GM12878 (cell line): ENCODE measurements around the gene ZDHHC18. TPM values are rescaled to one million over a fixed set of nuclear protein-coding genes. Genes with fewer than 3 reads are reported as not detected.

ENCODE experiments used
- ATAC-seq: fragments of 200-7000 bp; cut with Tn5 transposase; 3 replicates; pipeline ENCODE4 v1.9.1; 2020; ENCODE audit warnings: mild to moderate bottlenecking, moderate library complexity
- BruUV-seq: library from RNA; stranded (reverse); fragments of 400-500 nt; replicated peaks from 2 replicates; lab custom pipeline; 2021; lab: Mats Ljungman, UMichigan
- CTCF ChIA-PET: fragments of 300-600 bp; sonication (Branson Sonifier 250); formaldehyde crosslinking; extraction: SDS; loops from one replicate; lab custom pipeline; 2021; ENCODE audit warnings: inconsistent platforms; lab: Yijun Ruan, JAX
- POLR2A ChIA-PET: fragments of 350-600 bp; formaldehyde crosslinking; extraction: SDS; loops from one replicate; lab custom pipeline; 2021; ENCODE audit warnings: inconsistent platforms; lab: Charles Lee
- RAD21 ChIA-PET: fragments of 300-600 bp; sonication (Branson Sonifier 250); formaldehyde crosslinking; loops from one replicate; lab custom pipeline; 2023; ENCODE audit warnings: antibody characterized with exemption; ENCODE audit not compliant: unreplicated experiment; lab: Charles Lee
- SMC1A ChIA-PET: fragments of 300-600 bp; sonication (Branson Sonifier 250); formaldehyde crosslinking; loops from one replicate; lab custom pipeline; 2023; ENCODE audit not compliant: unreplicated experiment, uncharacterized antibody; lab: Charles Lee
- DNase-seq: peaks from one replicate; pipeline ENCODE4 v3.0.0-alpha.2; 2011; ENCODE audit warnings: low read depth, low spot score
- FAIRE-seq: peaks from 3 replicates; lab custom pipeline; 2011; peaks lifted over from hg19 to GRCh38; lab: Jason Lieb, UNC
- H2AFZ ChIP-seq: 2 replicates; pipeline ENCODE4 v1.6.0; 2011; ENCODE audit warnings: low read depth, low read length, control low read depth; ENCODE audit not compliant: control insufficient read depth
- H3K27ac ChIP-seq: 2 replicates; pipeline ENCODE4 v1.5.1; 2011; ENCODE audit warnings: control low read depth; ENCODE audit not compliant: control insufficient read depth, insufficient read depth
- H3K27me3 ChIP-seq, 2 experiments: replicated peaks in 1 of 2; 2 replicates each; pipeline versions ENCODE4 v1.6.0 to v1.6.1; 2011; ENCODE audit warnings: low read length in 1 of 2; ENCODE audit not compliant: control insufficient read depth in 2 of 2, insufficient read depth in 2 of 2
- H3K36me3 ChIP-seq, 2 experiments: 2 replicates each; pipeline ENCODE4 v1.5.1; 2011; ENCODE audit warnings: low read length in 1 of 2; ENCODE audit not compliant: control insufficient read depth in 2 of 2, insufficient read depth in 2 of 2
- H3K4me1 ChIP-seq: 2 replicates; pipeline ENCODE4 v1.6.1; 2011; ENCODE audit warnings: mild to moderate bottlenecking, low read length, moderate library complexity, mixed read lengths; ENCODE audit not compliant: control insufficient read depth, insufficient read depth
- H3K4me2 ChIP-seq: 2 replicates; pipeline ENCODE4 v1.6.0; 2011; ENCODE audit warnings: control low read depth; ENCODE audit not compliant: control insufficient read depth, insufficient read depth
- H3K4me3 ChIP-seq: fragments of 200-600 bp; sonication (generic); 2 replicates; pipeline ENCODE4 v1.5.1; 2016
- H3K79me2 ChIP-seq: 2 replicates; pipeline ENCODE4 v1.6.0; 2011; ENCODE audit warnings: low read length; ENCODE audit not compliant: control insufficient read depth, insufficient read depth
- H3K9ac ChIP-seq: 2 replicates; pipeline ENCODE4 v1.8.0; 2011; ENCODE audit warnings: low read length, control low read depth, mixed read lengths; ENCODE audit not compliant: control insufficient read depth, insufficient read depth
- H3K9me3 ChIP-seq: replicated peaks from 3 replicates; pipeline ENCODE4 v1.5.1; 2011; ENCODE audit warnings: mild to moderate bottlenecking, low read length; ENCODE audit not compliant: control insufficient read depth, insufficient read depth
- H4K20me1 ChIP-seq: 2 replicates; pipeline ENCODE4 v1.6.0; 2011; ENCODE audit not compliant: control insufficient read depth, insufficient read depth
- BCL11A ChIP-seq: IDR thresholded peaks from 2 replicates; pipeline ENCODE4 v1.6.1; 2011; ENCODE audit warnings: low read depth, low read length
- CHD1 ChIP-seq: IDR thresholded peaks from 2 replicates; pipeline ENCODE4 v1.6.1; 2012; ENCODE audit warnings: low read depth, low read length, improper control_type of control experiment
- CREM ChIP-seq: IDR thresholded peaks from 2 replicates; pipeline ENCODE4 v1.6.1; 2014; ENCODE audit warnings: antibody characterized with exemption, low read depth
- HDAC2 ChIP-seq: fragments of 200-600 bp; sonication (generic); IDR thresholded peaks from 2 replicates; pipeline ENCODE4 v1.6.1; 2017
- NFIC ChIP-seq: IDR thresholded peaks from 2 replicates; pipeline ENCODE4 v1.6.1; 2012; ENCODE audit warnings: low read depth, mild to moderate bottlenecking, inconsistent platforms, low read length, moderate library complexity
- TBL1XR1 ChIP-seq: IDR thresholded peaks from 2 replicates; pipeline ENCODE4 v1.6.1; 2012; ENCODE audit warnings: low read depth, low read length, improper control_type of control experiment
- TCF7 ChIP-seq: IDR thresholded peaks from 2 replicates; pipeline ENCODE4 v1.6.1; 2014; ENCODE audit warnings: antibody characterized with exemption, borderline replicate concordance
- USF2 ChIP-seq: IDR thresholded peaks from 2 replicates; pipeline ENCODE4 v1.6.1; 2011; ENCODE audit warnings: low read depth, low read length, improper control_type of control experiment, borderline replicate concordance
- ZNF24 ChIP-seq: fragments of 450-650 bp; IDR thresholded peaks from 2 replicates; pipeline ENCODE4 v1.6.1; 2017; ENCODE audit warnings: antibody characterized with exemption, mild to moderate bottlenecking
- WGBS: methylation state at CpG from one replicate; pipeline ENCODE4 v1.1.6; 2016; ENCODE audit warnings: low lambda C conversion rate; ENCODE audit not compliant: insufficient replicate concordance, insufficient coverage; ENCODE audit errors: missing lambda C conversion rate; 5-methylcytosine and 5-hydroxymethylcytosine counted together
- in situ Hi-C: fragments of 300-500 bp; cut with MboI; formaldehyde crosslinking; loops from 9 replicates; pipeline ENCODE4 v1.14.3; 2018; ENCODE audit warnings: mixed read lengths
- intact Hi-C: fragments of 100-400 bp; cut with micrococcal nuclease; formaldehyde crosslinking; loops from one replicate; pipeline ENCODE4 v1.14.2; 2022; ENCODE audit not compliant: unreplicated experiment
- polyA plus RNA-seq, 11 experiments: library from polyadenylated mRNA; depleted of rRNA in 4 of 11; unstranded in 6 of 11; stranded (reverse) in 5 of 11; fragments of >200 nt; fragmentation: Nextera tagmentation in 4 of 11; fragmentation: Illumina TruSeq in 1 of 11; extraction: Ambion mirVana in 4 of 11; extraction: Trizol in 1 of 11; gene quantifications; 1 replicate in 1 of 11; 2 replicates in 10 of 11; pipeline versions ENCODE4 v1.2.1 to v1.2.3, GENCODE V29; 2011 to 2016; ENCODE audit warnings: inconsistent platforms in 2 of 11, missing spikeins in 2 of 11, low read depth in 1 of 11
- total RNA-seq, 4 experiments: library from RNA; depleted of rRNA in 3 of 4; stranded (reverse); fragments of >200 nt in 3 of 4; fragmentation: Illumina TruSeq in 1 of 4; extraction: Trizol in 1 of 4; gene quantifications; 2 replicates each; pipeline versions ENCODE4 v1.2.1 to v1.2.3, GENCODE V29; 2013 to 2021

Gene ZDHHC18
- total and polyA plus RNA-seq, 10 of the 15 experiments (the other 5 are each of a cell fraction or from before 2014, with no cell fraction given): 0.40 to 81.2 (median 21.3) TPM

- RAD21 ChIA-PET: interaction anchor here (5.7 kb wide), 1 partner anchor 18 kb away, joined by 34 read pairs; no protein-coding TSS in a partner anchor
- BruUV-seq: no TSS peak
- peaks cover 20% of the 10 kb centered on the region for H3K4me1 ChIP-seq
- CTCF ChIA-PET: interaction anchor here (4.2 to 7.6 kb wide), 2 partner anchors 189 to 190 kb away, joined by 17 to 450 read pairs; no protein-coding TSS in a partner anchor
- FAIRE-seq (no peak), ATAC-seq (no peak), DNase-seq (no peak)
- POLR2A ChIA-PET: no interaction called here
- no peaks in the 10 kb centered on the region for H3K27me3 ChIP-seq
- no peaks in the 10 kb centered on the region for H3K9me3 ChIP-seq
- intact Hi-C loops: loop anchor here (5.0 kb wide), 1 partner anchor 84 kb away; no protein-coding TSS in a partner anchor
- H4K20me1 ChIP-seq: no peaks in the 10 kb centered on the region
- H3K36me3 ChIP-seq: peaks cover 2% of the 10 kb centered on the region in 2 experiments; a peak in 3 of 4 replicates
- H2AFZ ChIP-seq: no peak overlapping the region
- no peak overlapping the region for H3K27ac ChIP-seq
- no peak overlapping the region for H3K9ac ChIP-seq
- WGBS: 98% methylated on average over 2 of the region's 2 CpGs
- TF ChIP-seq USF2: no peak
- TF ChIP-seq TCF7: no peak
- no peak for TF ChIP-seq CHD1
- TF ChIP-seq TBL1XR1: no peak
- TF ChIP-seq NFIC: no peak
- TF ChIP-seq CREM: no peak
- no peak for TF ChIP-seq ZNF24
- no peak for TF ChIP-seq BCL11A
- TF ChIP-seq HDAC2: no peak
- H3K4me3 ChIP-seq: no peak overlapping the region
- SMC1A ChIA-PET: interaction anchor here (4.8 kb wide), 1 partner anchor 194 kb away, joined by 56 read pairs; no protein-coding TSS in a partner anchor
- peaks cover 23% of the 10 kb centered on the region for H3K79me2 ChIP-seq
- in situ Hi-C loops: no loop called here
- H3K4me2 ChIP-seq: no peak overlapping the region
Measured at GRCh38 chr1:26792924-26793323, 33.6 kb upstream of the ZDHHC18 start.
